Liver (tissue), 9 donors: ENCODE measurements around the gene NR5A2. TPM values are rescaled to one million over a fixed set of nuclear protein-coding genes. Genes with fewer than 3 reads are reported as not detected.

Experiments
- DNase-seq: peaks from one replicate; pipeline ENCODE4 v3.0.0-alpha.2; 2017; ENCODE audit warnings: low spot score
- H3K27ac ChIP-seq, 2 donors: one replicate each; pipeline ENCODE4 v1.7.0; 2013; ENCODE audit warnings: inconsistent platforms in 2 of 2, low read length in 2 of 2, control low read depth in 1 of 2, low read depth in 1 of 2, mild to moderate bottlenecking in 1 of 2
- H3K27me3 ChIP-seq, 4 donors: one replicate each; pipeline versions ENCODE4 v1.6.1 to v1.7.0; 2013; ENCODE audit warnings: low read length in 3 of 4, inconsistent platforms in 1 of 4, mild to moderate bottlenecking in 1 of 4, moderate library complexity in 1 of 4; ENCODE audit not compliant: control insufficient read depth in 4 of 4, insufficient read depth in 4 of 4
- H3K36me3 ChIP-seq, 4 donors: one replicate each; pipeline versions ENCODE4 v1.6.1 to v1.7.0; 2013; ENCODE audit warnings: low read length in 3 of 4, mild to moderate bottlenecking in 3 of 4, low read depth in 1 of 4, moderate library complexity in 1 of 4; ENCODE audit not compliant: control insufficient read depth in 4 of 4, insufficient read depth in 3 of 4
- H3K4me1 ChIP-seq, 4 donors: one replicate each; pipeline versions ENCODE4 v1.6.1 to v1.7.0; 2013; ENCODE audit warnings: low read length in 3 of 4, mild to moderate bottlenecking in 3 of 4, moderate library complexity in 1 of 4; ENCODE audit not compliant: control insufficient read depth in 4 of 4, insufficient read depth in 4 of 4
- H3K4me3 ChIP-seq, 3 donors: one replicate each; pipeline versions ENCODE4 v1.6.1 to v1.7.0; 2013; ENCODE audit warnings: low read length in 3 of 3, control low read depth in 1 of 3, low read depth in 1 of 3, mild to moderate bottlenecking in 1 of 3
- H3K9ac ChIP-seq, 2 donors: one replicate each; pipeline ENCODE4 v1.7.0; 2013; ENCODE audit warnings: low read length in 2 of 2, mild to moderate bottlenecking in 2 of 2, moderate library complexity in 2 of 2, control low read depth in 1 of 2, low read depth in 1 of 2
- H3K9me3 ChIP-seq, 4 donors: one replicate each; pipeline versions ENCODE4 v1.6.1 to v1.7.0; 2013; ENCODE audit warnings: low read length in 3 of 4; ENCODE audit not compliant: control insufficient read depth in 4 of 4
- CTCF ChIP-seq: fragments of 150-350 bp; IDR thresholded peaks from 2 replicates; pipeline ENCODE4 v1.5.1; 2017; ENCODE audit warnings: improper control_type of control experiment, low read depth, low read length; ENCODE audit not compliant: missing input control
- EGR1 ChIP-seq, 2 donors: IDR thresholded peaks; 2 replicates each; pipeline ENCODE4 v1.6.1; 2016 to 2018; ENCODE audit warnings: antibody characterized with exemption in 2 of 2, low read depth in 2 of 2
- FOXA1 ChIP-seq: IDR thresholded peaks from 2 replicates; pipeline ENCODE4 v1.6.1; 2016; ENCODE audit warnings: antibody characterized with exemption
- FOXA2 ChIP-seq: IDR thresholded peaks from 2 replicates; pipeline ENCODE4 v1.6.1; 2016; ENCODE audit warnings: antibody characterized with exemption
- GABPA ChIP-seq, 2 donors: IDR thresholded peaks in 1 of 2; conservative IDR thresholded peaks in 1 of 2; 2 replicates each; pipeline ENCODE4 v1.6.1; 2016; ENCODE audit warnings: antibody characterized with exemption in 2 of 2, mild to moderate bottlenecking in 1 of 2, moderate library complexity in 1 of 2
- HNF4G ChIP-seq: IDR thresholded peaks from 2 replicates; pipeline ENCODE4 v1.6.1; 2016; ENCODE audit warnings: antibody characterized with exemption
- JUND ChIP-seq, 2 donors: IDR thresholded peaks; 2 replicates each; pipeline ENCODE4 v1.6.1; 2016; ENCODE audit warnings: antibody characterized with exemption in 2 of 2
- NR2F2 ChIP-seq: IDR thresholded peaks from 2 replicates; pipeline ENCODE4 v1.6.1; 2016; ENCODE audit warnings: antibody characterized with exemption
- RAD21 ChIP-seq, 2 donors: IDR thresholded peaks; 2 replicates each; pipeline ENCODE4 v1.6.1; 2016; ENCODE audit warnings: antibody characterized with exemption in 2 of 2, mild to moderate bottlenecking in 2 of 2
- RXRA ChIP-seq, 2 donors: IDR thresholded peaks; 2 replicates each; pipeline ENCODE4 v1.6.1; 2017 to 2018; ENCODE audit warnings: antibody characterized with exemption in 2 of 2, mild to moderate bottlenecking in 1 of 2
- SP1 ChIP-seq: IDR thresholded peaks from 2 replicates; pipeline ENCODE4 v1.6.1; 2018; ENCODE audit warnings: antibody characterized with exemption, mild to moderate bottlenecking
- TAF1 ChIP-seq: conservative IDR thresholded peaks from 2 replicates; pipeline ENCODE4 v1.6.1; 2016; ENCODE audit warnings: antibody characterized with exemption, mild to moderate bottlenecking
- YY1 ChIP-seq: IDR thresholded peaks from 2 replicates; pipeline ENCODE4 v1.6.1; 2016; ENCODE audit warnings: antibody characterized with exemption, mild to moderate bottlenecking
- WGBS: extraction: QIAGEN DNeasy Blood & Tissue Kit; methylation state at CpG from one replicate; pipeline ENCODE4 v1.1.7; 2013; 5-methylcytosine and 5-hydroxymethylcytosine counted together
- polyA plus RNA-seq, 2 donors: library from polyadenylated mRNA; stranded (reverse) in 1 of 2; unstranded in 1 of 2; fragments of 200-250 nt in 1 of 2; fragments of >200 nt in 1 of 2; fragmentation: Nextera tagmentation in 1 of 2; extraction: Ambion mirVana in 1 of 2; gene quantifications; one replicate each; pipeline versions ENCODE4 v1.2.1 to v1.2.3, GENCODE V29; 2013 to 2015
- total RNA-seq, 2 donors: library from RNA; depleted of rRNA; stranded (reverse); fragments of >200 nt; gene quantifications; one replicate each; pipeline ENCODE4 v1.2.3, GENCODE V29; 2014
- TF ChIP-seq, protein P1 (sequence below): IDR thresholded peaks from 2 replicates; pipeline ENCODE4 v1.6.1; 2016; ENCODE audit warnings: antibody characterized with exemption
- TF ChIP-seq, protein P2 (sequence below): IDR thresholded peaks from 2 replicates; pipeline ENCODE4 v1.6.1; 2016; ENCODE audit warnings: antibody characterized with exemption, mild to moderate bottlenecking
- TF ChIP-seq, protein P3 (sequence below): IDR thresholded peaks from 2 replicates; pipeline ENCODE4 v1.6.1; 2016; ENCODE audit warnings: antibody characterized with exemption
- donor health status: healthy.
- donor health status: healthy.
- donor health status: healthy.
- donor health status: healthy.
- donor health status: healthy.

NR5A2 gene
- total and polyA plus RNA-seq, 4 donors, result 10.0 to 37.5 (median 21.1) TPM

DNA sequence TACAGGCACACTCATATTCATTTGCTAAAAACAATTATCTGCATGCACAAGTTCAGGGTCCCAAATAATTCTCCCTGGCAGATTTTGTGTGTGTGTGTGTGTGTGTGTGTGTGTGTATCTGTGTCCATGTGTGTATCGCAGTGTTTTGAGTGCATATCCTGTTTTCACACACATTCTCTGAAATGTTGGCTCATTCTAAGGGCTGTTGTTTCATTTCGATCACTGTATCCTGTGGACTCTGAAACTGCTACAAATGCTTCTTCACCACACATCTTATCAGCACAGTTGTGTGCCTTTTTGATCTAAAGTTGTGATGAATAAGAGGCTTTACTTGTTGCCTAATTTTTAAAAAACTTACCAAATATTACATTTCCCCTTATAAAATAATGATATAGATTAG is 34.6 kb downstream of the NR5A2 start:
- 65% methylated on average over 2 of the region's 2 CpGs for WGBS

More for the DNA sequence above, 34.6 kb downstream of the NR5A2 start:
- no peak overlapping the region for H3K9ac ChIP-seq
- peaks cover 0 to 2% (median 0%) of the 10 kb centered on the region in 4 donors for H3K4me1 ChIP-seq
- DNase-seq, result no peak
- H3K36me3 ChIP-seq, result peaks cover 7 to 19% (median 14%) of the 10 kb centered on the region in 4 donors
- H3K27ac ChIP-seq, result no peak overlapping the region
- H3K9me3 ChIP-seq, result no peaks in the 10 kb centered on the region
- TF ChIP-seq YY1 (no peak), HNF4G (no peak), RXRA (IDR thresholded peaks at IDR 0.05) (no peak), FOXA1 (no peak), RAD21 (IDR thresholded peaks at IDR 0.05) (no peak), NR2F2 (no peak), TAF1 (no peak), SP1 (no peak), FOXA2 (no peak), EGR1 (IDR thresholded peaks at IDR 0.05; ENCODE audit: low read depth in 2 of 2) (no peak), CTCF (no peak), JUND (IDR thresholded peaks at IDR 0.05) (no peak), GABPA (IDR thresholded peaks at IDR 0.05 in 1 of 2, conservative IDR thresholded peaks at IDR 0.05 in 1 of 2) (no peak)
- TF ChIP-seq, protein P1, sequence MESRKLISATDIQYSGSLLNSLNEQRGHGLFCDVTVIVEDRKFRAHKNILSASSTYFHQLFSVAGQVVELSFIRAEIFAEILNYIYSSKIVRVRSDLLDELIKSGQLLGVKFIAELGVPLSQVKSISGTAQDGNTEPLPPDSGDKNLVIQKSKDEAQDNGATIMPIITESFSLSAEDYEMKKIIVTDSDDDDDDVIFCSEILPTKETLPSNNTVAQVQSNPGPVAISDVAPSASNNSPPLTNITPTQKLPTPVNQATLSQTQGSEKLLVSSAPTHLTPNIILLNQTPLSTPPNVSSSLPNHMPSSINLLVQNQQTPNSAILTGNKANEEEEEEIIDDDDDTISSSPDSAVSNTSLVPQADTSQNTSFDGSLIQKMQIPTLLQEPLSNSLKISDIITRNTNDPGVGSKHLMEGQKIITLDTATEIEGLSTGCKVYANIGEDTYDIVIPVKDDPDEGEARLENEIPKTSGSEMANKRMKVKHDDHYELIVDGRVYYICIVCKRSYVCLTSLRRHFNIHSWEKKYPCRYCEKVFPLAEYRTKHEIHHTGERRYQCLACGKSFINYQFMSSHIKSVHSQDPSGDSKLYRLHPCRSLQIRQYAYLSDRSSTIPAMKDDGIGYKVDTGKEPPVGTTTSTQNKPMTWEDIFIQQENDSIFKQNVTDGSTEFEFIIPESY, result no peak
- TF ChIP-seq, protein P2, sequence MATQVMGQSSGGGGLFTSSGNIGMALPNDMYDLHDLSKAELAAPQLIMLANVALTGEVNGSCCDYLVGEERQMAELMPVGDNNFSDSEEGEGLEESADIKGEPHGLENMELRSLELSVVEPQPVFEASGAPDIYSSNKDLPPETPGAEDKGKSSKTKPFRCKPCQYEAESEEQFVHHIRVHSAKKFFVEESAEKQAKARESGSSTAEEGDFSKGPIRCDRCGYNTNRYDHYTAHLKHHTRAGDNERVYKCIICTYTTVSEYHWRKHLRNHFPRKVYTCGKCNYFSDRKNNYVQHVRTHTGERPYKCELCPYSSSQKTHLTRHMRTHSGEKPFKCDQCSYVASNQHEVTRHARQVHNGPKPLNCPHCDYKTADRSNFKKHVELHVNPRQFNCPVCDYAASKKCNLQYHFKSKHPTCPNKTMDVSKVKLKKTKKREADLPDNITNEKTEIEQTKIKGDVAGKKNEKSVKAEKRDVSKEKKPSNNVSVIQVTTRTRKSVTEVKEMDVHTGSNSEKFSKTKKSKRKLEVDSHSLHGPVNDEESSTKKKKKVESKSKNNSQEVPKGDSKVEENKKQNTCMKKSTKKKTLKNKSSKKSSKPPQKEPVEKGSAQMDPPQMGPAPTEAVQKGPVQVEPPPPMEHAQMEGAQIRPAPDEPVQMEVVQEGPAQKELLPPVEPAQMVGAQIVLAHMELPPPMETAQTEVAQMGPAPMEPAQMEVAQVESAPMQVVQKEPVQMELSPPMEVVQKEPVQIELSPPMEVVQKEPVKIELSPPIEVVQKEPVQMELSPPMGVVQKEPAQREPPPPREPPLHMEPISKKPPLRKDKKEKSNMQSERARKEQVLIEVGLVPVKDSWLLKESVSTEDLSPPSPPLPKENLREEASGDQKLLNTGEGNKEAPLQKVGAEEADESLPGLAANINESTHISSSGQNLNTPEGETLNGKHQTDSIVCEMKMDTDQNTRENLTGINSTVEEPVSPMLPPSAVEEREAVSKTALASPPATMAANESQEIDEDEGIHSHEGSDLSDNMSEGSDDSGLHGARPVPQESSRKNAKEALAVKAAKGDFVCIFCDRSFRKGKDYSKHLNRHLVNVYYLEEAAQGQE, result no peak
- TF ChIP-seq, protein P3, sequence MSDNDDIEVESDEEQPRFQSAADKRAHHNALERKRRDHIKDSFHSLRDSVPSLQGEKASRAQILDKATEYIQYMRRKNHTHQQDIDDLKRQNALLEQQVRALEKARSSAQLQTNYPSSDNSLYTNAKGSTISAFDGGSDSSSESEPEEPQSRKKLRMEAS, result no peak
- no peak overlapping the region for H3K4me3 ChIP-seq
- H3K27me3 ChIP-seq, result no peaks in the 10 kb centered on the region
